HepG2 (cell line): Measurements from ENCODE around the gene SETD2. TPM values are rescaled to one million over a fixed set of nuclear protein-coding genes. Genes with fewer than 3 reads are reported as not detected.

Experiments
- ARID2 ChIP-seq: sonication (generic); formaldehyde crosslinking; IDR thresholded peaks from 2 replicates; pipeline ENCODE4 v1.8.1; 2022; ENCODE audit warnings: mild to moderate bottlenecking, missing genetic modification reagents, borderline replicate concordance
- EP300 ChIP-seq, 3 experiments: sonication (generic) in 1 of 3; formaldehyde crosslinking in 1 of 3; IDR thresholded peaks; 2 replicates each; pipeline versions ENCODE4 v1.5.1 to v1.6.1; 2011 to 2020; ENCODE audit warnings: low read depth in 2 of 3, low read length in 2 of 3, borderline replicate concordance in 1 of 3, improper control_type of control experiment in 1 of 3, mild to moderate bottlenecking in 1 of 3, missing genetic modification reagents in 1 of 3, moderate library complexity in 1 of 3
- MED1 ChIP-seq: sonication (generic); formaldehyde crosslinking; IDR thresholded peaks from 2 replicates; pipeline ENCODE4 v1.4.0; 2020; ENCODE audit warnings: missing genetic modification reagents
- PHF5A ChIP-seq: IDR thresholded peaks from one replicate; pipeline ENCODE4 v1.6.1; 2018; ENCODE audit warnings: low read depth, missing genetic modification reagents; ENCODE audit not compliant: unreplicated experiment
- PITX1 ChIP-seq: sonication (generic); formaldehyde crosslinking; IDR thresholded peaks from 2 replicates; pipeline ENCODE4 v1.5.1; 2020; ENCODE audit warnings: mild to moderate bottlenecking, missing genetic modification reagents
- ZNF280D ChIP-seq: sonication (generic); formaldehyde crosslinking; IDR thresholded peaks from 2 replicates; pipeline ENCODE4 v1.5.1; 2020; ENCODE audit warnings: mild to moderate bottlenecking, missing genetic modification reagents
- ZNF354B ChIP-seq: sonication (generic); formaldehyde crosslinking; IDR thresholded peaks from 2 replicates; pipeline ENCODE4 v1.8.0; 2022; ENCODE audit warnings: mild to moderate bottlenecking, missing genetic modification reagents
- polyA plus RNA-seq, 8 experiments: library from polyadenylated mRNA; depleted of rRNA in 3 of 8; stranded (reverse) in 7 of 8; unstranded in 1 of 8; fragments of >200 nt; fragmentation: Illumina TruSeq in 4 of 8; extraction: Trizol in 4 of 8; gene quantifications; 2 replicates each; pipeline versions ENCODE4 v1.2.1 to v1.2.3, GENCODE V29; 2011 to 2016; ENCODE audit warnings: low read depth in 4 of 8, missing spikeins in 1 of 8, mixed read lengths in 1 of 8; ENCODE audit not compliant: insufficient read depth in 1 of 8
- total RNA-seq, 5 experiments: library from RNA; depleted of rRNA; stranded (reverse); fragments of >200 nt; fragmentation: Illumina TruSeq; extraction: Trizol; gene quantifications; 2 replicates each; pipeline ENCODE4 v1.2.3, GENCODE V29; 2016; ENCODE audit warnings: low read depth in 1 of 5
- TF ChIP-seq, protein P1 (sequence below), 2 experiments: sonication (generic) in 1 of 2; formaldehyde crosslinking in 1 of 2; IDR thresholded peaks; 2 replicates each; pipeline versions ENCODE4 v1.6.1 to v1.9.0; 2014 to 2022; ENCODE audit warnings: antibody characterized with exemption in 1 of 2, borderline replicate concordance in 1 of 2, inconsistent platforms in 1 of 2, low read depth in 1 of 2, missing genetic modification reagents in 1 of 2
- TF ChIP-seq, protein P2 (sequence below): sonication (generic); formaldehyde crosslinking; IDR thresholded peaks from 2 replicates; pipeline ENCODE4 v1.4.0; 2020; ENCODE audit warnings: missing genetic modification reagents, borderline replicate concordance
- TF ChIP-seq, protein P3 (sequence below): IDR thresholded peaks from 2 replicates; pipeline ENCODE4 v1.6.1; 2016; ENCODE audit warnings: low read depth, control low read depth

SETD2 gene
- total and polyA plus RNA-seq, 2 of the 13 experiments (the other 11 are each of a cell fraction or from before 2014, with no cell fraction given): 14.2 to 24.2 TPM

DNA sequence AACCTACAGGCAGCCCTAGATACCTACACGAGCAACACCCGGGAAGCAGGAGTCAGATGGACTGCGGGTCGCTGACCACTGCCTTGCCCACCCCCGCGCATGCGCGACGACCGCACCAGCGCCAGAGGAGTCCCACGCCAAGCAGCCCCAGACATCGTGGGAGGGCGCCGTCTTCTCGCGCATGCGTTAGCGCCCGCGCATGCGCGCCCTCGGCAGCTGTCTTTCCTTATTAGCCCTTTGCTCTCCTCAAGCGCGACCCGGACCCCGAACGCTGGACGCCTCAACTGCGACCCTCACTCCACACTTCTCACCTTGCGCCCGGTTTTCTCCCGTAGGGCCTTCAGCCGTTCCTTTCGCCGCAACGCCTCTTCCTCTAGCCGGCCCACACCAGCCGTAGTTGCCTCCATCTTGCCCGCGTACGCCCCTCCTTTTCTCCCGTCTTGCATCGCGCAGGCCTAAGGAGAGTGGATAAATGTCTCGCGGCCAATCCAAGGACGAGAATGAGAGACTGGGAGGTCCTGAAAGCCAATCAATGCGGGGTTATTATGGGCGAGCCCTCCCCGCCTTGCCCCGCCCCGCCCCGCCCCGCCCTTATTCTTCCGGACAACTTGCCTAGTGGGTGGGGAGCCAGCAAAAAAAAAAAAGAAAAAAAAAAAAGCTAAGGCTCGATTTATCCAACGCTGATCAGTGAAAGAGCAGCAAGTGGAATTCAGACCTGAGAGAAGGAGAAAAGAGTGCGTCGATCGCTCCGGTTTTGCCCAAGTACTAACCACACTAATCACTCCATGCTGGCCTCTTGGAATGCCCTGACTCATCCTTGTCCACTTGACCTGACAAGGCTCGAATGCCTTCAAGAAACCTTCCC lies 187.4 kb downstream of the SETD2 start, which contains the start of gene CCDC12 (continued):
- TF ChIP-seq, protein P1, sequence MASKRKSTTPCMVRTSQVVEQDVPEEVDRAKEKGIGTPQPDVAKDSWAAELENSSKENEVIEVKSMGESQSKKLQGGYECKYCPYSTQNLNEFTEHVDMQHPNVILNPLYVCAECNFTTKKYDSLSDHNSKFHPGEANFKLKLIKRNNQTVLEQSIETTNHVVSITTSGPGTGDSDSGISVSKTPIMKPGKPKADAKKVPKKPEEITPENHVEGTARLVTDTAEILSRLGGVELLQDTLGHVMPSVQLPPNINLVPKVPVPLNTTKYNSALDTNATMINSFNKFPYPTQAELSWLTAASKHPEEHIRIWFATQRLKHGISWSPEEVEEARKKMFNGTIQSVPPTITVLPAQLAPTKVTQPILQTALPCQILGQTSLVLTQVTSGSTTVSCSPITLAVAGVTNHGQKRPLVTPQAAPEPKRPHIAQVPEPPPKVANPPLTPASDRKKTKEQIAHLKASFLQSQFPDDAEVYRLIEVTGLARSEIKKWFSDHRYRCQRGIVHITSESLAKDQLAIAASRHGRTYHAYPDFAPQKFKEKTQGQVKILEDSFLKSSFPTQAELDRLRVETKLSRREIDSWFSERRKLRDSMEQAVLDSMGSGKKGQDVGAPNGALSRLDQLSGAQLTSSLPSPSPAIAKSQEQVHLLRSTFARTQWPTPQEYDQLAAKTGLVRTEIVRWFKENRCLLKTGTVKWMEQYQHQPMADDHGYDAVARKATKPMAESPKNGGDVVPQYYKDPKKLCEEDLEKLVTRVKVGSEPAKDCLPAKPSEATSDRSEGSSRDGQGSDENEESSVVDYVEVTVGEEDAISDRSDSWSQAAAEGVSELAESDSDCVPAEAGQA (IDR thresholded peaks at IDR 0.05; ENCODE audit: low read depth): peak; percentile 27; the same call in 1 of the 2 replicates
- TF ChIP-seq, protein P1 (CRISPR knock-in tag; IDR thresholded peaks at IDR 0.05; ENCODE audit: borderline replicate concordance): no peak
- no peak for TF ChIP-seq EP300 (IDR thresholded peaks at IDR 0.05; ENCODE audit: low read depth in 2 of 2, low read length in 2 of 2)
- TF ChIP-seq EP300 (CRISPR knock-in tag; IDR thresholded peaks at IDR 0.05; ENCODE audit: borderline replicate concordance): peak; percentile 17; the same call in 1 of the 2 replicates
- TF ChIP-seq, protein P2, sequence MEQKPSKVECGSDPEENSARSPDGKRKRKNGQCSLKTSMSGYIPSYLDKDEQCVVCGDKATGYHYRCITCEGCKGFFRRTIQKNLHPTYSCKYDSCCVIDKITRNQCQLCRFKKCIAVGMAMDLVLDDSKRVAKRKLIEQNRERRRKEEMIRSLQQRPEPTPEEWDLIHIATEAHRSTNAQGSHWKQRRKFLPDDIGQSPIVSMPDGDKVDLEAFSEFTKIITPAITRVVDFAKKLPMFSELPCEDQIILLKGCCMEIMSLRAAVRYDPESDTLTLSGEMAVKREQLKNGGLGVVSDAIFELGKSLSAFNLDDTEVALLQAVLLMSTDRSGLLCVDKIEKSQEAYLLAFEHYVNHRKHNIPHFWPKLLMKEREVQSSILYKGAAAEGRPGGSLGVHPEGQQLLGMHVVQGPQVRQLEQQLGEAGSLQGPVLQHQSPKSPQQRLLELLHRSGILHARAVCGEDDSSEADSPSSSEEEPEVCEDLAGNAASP (CRISPR knock-in tag): peak; percentile 11; the same call in 1 of the 2 replicates
- 0 out of 2 replicates have a peak, but pooled peaks have one; percentile 33 for TF ChIP-seq MED1 (CRISPR knock-in tag)
- TF ChIP-seq PITX1: no peak
- TF ChIP-seq, protein P3, sequence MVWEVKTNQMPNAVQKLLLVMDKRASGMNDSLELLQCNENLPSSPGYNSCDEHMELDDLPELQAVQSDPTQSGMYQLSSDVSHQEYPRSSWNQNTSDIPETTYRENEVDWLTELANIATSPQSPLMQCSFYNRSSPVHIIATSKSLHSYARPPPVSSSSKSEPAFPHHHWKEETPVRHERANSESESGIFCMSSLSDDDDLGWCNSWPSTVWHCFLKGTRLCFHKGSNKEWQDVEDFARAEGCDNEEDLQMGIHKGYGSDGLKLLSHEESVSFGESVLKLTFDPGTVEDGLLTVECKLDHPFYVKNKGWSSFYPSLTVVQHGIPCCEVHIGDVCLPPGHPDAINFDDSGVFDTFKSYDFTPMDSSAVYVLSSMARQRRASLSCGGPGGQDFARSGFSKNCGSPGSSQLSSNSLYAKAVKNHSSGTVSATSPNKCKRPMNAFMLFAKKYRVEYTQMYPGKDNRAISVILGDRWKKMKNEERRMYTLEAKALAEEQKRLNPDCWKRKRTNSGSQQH: peak; percentile 66; the same call in 1 of the 2 replicates
- no peak for TF ChIP-seq ZNF354B (CRISPR knock-in tag)
- TF ChIP-seq PHF5A (CRISPR knock-in tag): no peak
- no peak for TF ChIP-seq ARID2
- no peak for TF ChIP-seq ZNF280D (CRISPR knock-in tag)
